Stimulated activated memory B cell treated with anti-CD40 and anti-IgM and Interleukin-4, amounts not matched to agents 10 μg/mL and 1 μg/mL and 100 μg/mL, for 72 hours (primary cell): ENCODE data around the gene KLHDC8A.

Experiments used
- ATAC-seq: fragments of 150-1000 bp; cut with Tn5 transposase; 2 replicates; pipeline ENCODE4 v1.10.0; 2021
- H3K27ac Mint-ChIP-seq: one replicate; pipeline ENCODE4 v1.8.0; 2022; ENCODE audit warnings: mild to moderate bottlenecking, mixed read lengths
- H3K27me3 Mint-ChIP-seq: one replicate; pipeline ENCODE4 v1.8.0; 2022; ENCODE audit warnings: mixed read lengths
- H3K36me3 Mint-ChIP-seq: one replicate; pipeline ENCODE4 v1.8.0; 2022; ENCODE audit warnings: mixed read lengths
- H3K4me1 Mint-ChIP-seq: one replicate; pipeline ENCODE4 v1.8.0; 2022; ENCODE audit warnings: mixed read lengths
- H3K4me3 Mint-ChIP-seq: one replicate; pipeline ENCODE4 v1.8.0; 2022; ENCODE audit warnings: mild to moderate bottlenecking, moderate library complexity, mixed read lengths
- H3K9me3 Mint-ChIP-seq: one replicate; pipeline ENCODE4 v1.8.0; 2022; ENCODE audit warnings: mixed read lengths

KLHDC8A gene

DNA sequence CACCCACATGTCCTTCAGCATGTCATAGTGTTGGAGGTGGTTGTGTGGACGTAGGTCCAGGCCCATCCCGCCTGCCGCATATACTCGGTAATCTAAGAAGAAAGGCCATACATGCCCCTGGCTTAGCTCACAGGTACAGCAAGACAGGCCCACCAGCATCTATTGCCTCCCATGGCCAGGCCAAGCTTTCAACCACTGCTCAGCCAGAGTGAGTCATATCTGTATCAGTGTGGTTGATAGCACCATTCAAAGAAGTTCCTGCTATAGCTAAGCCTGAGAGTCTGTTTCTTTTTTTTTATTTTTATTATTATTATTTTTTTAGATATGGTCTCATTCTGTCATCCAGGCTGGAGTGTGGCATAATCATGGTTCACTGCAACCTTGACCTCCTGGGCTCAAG is 17.0 kb downstream of the KLHDC8A start:
- no peak overlapping the region for H3K4me3 Mint-ChIP-seq
- H3K36me3 Mint-ChIP-seq, result no peaks in the 10 kb centered on the region
- no peaks in the 10 kb centered on the region for H3K9me3 Mint-ChIP-seq
- H3K27me3 Mint-ChIP-seq, result peaks cover 22% of the 10 kb centered on the region
- ATAC-seq, result peak; percentile 90
- H3K4me1 Mint-ChIP-seq, result peaks cover 48% of the 10 kb centered on the region
- no peak overlapping the region for H3K27ac Mint-ChIP-seq

DNA sequence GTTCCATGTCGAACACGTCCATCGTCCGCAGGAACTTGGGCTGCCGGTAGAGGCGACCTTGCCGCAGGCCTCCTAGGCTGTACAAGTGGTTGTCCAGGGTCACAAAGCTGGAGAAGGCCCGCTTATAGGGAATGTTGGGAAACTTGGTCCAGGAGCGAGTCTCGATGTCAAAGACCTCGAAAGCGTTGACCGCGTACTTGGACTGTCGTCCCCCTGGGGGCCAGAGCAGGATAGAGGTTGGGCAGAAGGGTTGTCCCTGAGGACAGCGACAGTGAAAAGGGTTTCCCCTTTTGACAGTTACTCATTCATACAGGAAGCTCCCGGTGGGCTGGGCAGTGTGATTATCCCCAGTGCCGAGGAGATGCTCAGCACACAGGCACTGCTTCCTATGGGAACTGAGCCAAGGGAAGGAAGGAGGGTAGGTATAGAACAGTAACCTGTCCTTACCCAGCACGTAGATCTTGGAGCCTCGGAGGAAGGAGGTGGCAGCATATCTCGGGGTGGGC is 17.5 kb downstream of the KLHDC8A start:
- Mint-ChIP-seq H3K4me3 (no peak overlapping the region), H3K4me1 (peaks cover 43% of the 10 kb centered on the region), H3K27me3 (peaks cover 17% of the 10 kb centered on the region), H3K27ac (no peak overlapping the region), H3K36me3 (no peaks in the 10 kb centered on the region), H3K9me3 (no peaks in the 10 kb centered on the region)
- peak; percentile 61 for ATAC-seq

DNA sequence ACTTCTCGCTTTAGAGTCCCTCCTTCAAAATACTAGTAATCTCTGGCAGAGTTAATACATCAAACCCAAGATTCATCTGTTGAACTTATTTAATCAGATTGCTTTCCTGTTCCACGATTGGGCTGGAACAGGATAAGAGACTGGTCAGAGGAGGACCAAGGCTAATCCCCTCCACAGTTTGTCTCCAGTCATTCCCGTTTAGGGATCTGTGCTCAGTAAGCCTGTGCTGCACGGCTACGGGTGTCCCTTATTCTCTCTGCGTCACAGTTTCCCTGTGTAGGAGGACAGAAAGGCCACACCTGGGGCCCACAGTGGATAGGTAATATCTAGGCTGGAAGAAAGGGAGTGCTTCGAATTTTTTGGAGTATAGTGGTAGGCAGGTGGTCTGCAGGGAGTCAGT is 18.7 kb downstream of the KLHDC8A start:
- Mint-ChIP-seq H3K27ac (no peak overlapping the region), H3K27me3 (peaks cover 10% of the 10 kb centered on the region), H3K9me3 (no peaks in the 10 kb centered on the region), H3K4me1 (peaks cover 36% of the 10 kb centered on the region), H3K4me3 (no peak overlapping the region), H3K36me3 (no peaks in the 10 kb centered on the region)
- ATAC-seq, result no peak

DNA sequence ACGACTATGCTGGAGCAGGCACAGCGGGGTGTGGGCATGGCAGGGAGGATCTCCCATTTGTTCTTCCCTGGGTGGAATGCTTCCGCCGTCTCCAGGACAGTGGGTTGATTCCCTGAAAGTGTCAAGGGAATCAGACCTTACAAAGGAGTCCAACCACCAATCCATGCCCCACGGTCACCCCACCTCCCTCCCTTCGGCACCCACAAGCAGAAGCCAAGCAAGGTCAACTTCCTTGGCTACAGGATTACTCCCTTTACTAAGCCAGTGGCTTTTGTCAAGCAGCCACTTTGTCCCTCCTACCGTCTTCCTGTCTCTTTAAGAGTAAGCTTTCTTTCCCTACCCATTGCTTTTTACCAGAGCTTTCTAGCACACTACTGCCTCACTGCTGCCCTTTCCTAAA is 19.2 kb downstream of the KLHDC8A start:
- Mint-ChIP-seq H3K27me3 (peaks cover 4% of the 10 kb centered on the region), H3K4me1 (peaks cover 30% of the 10 kb centered on the region), H3K9me3 (no peaks in the 10 kb centered on the region), H3K27ac (no peak overlapping the region), H3K36me3 (no peaks in the 10 kb centered on the region), H3K4me3 (no peak overlapping the region)
- ATAC-seq, result no peak

DNA sequence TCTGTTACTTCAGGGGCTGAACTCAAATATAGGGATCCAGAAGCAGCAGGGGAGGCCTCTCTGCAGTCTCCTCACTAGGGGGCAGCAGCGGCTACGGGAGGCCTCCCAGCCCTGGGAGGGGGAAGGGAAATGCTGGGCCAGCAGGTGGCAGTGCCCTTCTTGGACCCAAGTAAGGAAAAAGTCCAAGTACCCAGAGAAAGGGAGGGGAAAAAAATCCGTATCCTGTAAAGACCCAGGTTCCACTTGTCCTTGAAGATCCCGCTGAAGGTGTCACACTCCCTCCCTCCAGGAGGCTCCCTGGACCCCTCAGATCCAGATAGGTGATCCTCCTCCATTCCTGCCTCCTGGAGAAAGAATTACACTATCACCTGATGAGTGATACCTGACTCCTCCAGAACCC is 21.0 kb downstream of the KLHDC8A start:
- H3K36me3 Mint-ChIP-seq, result no peaks in the 10 kb centered on the region

DNA sequence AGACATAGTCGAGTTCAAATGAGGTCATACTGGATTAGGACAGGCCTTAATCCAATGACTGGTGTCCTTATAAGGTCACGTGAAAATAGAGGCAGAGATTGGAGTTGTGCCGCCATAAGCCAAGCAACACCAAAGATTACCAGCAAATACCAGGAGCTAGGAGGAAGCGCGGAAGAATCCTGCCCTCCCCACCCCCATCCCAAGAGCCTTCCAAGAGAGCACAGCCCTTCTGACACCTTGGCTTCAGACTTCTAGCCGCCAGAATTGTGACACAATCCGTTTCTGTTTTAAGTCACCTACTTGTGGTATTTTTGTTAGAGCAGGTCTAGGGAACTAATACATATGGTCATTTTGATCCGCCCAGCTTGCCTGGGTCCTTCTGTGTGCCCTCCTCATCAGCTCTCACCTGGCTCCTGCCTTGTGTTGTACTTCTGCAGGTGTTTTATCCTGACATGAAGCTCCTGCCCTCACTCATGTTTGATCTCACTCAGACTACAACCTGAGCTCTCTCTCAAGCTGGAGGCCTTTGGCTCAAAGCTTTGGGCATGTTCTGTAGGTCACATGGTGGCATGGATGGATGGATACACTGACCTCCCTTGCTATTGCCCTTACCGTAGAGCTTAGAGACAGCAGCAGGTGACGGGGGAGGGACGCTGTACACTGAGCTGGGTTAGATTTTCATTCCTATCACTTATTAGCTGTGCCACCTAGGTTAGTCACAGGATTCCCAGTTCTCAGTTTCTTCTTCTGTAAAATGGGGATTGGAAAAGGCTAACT is 24.5 kb downstream of the KLHDC8A start:
- Mint-ChIP-seq H3K27ac (no peak overlapping the region), H3K36me3 (no peaks in the 10 kb centered on the region), H3K9me3 (no peaks in the 10 kb centered on the region), H3K27me3 (no peaks in the 10 kb centered on the region), H3K4me1 (no peaks in the 10 kb centered on the region), H3K4me3 (no peak overlapping the region)
- no peak for ATAC-seq

More for the DNA sequence above, 21.0 kb downstream of the KLHDC8A start:
- no peaks in the 10 kb centered on the region for H3K9me3 Mint-ChIP-seq
- H3K27me3 Mint-ChIP-seq, result no peaks in the 10 kb centered on the region
- no peak overlapping the region for H3K27ac Mint-ChIP-seq
- peak; percentile 78 for ATAC-seq
- no peak overlapping the region for H3K4me3 Mint-ChIP-seq
- H3K4me1 Mint-ChIP-seq, result peaks cover 17% of the 10 kb centered on the region

GRCh38 chr1:205330150-205330549 is 26.6 kb downstream of the KLHDC8A start:
- no peak for ATAC-seq
- H3K27me3 Mint-ChIP-seq, result no peaks in the 10 kb centered on the region
- H3K9me3 Mint-ChIP-seq, result no peaks in the 10 kb centered on the region
- no peaks in the 10 kb centered on the region for H3K36me3 Mint-ChIP-seq
- H3K4me3 Mint-ChIP-seq, result no peak overlapping the region
- no peak overlapping the region for H3K27ac Mint-ChIP-seq
- peaks cover 7% of the 10 kb centered on the region for H3K4me1 Mint-ChIP-seq

DNA sequence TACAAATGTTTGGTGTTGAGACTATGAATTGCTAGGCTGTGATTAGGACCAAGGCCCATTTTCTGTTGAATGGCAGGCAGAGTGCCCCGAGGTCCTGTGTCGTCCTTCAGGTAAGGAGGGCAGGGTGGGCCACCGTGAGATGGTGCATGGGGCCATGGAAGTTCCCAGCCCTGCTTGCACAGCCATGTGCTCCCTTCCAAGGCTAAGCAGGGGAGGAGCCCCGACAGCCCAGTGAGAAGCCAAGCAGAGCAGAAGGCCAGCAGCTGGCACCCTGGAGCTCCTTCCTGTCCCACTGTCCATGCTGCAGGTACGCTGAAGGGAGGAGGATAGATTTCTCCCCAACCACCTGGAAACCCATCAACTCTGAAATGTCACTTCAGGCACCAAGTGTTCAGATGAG is 27.0 kb downstream of the KLHDC8A start:
- Mint-ChIP-seq H3K27me3 (no peaks in the 10 kb centered on the region), H3K4me1 (peaks cover 11% of the 10 kb centered on the region), H3K4me3 (no peak overlapping the region), H3K27ac (no peak overlapping the region), H3K36me3 (no peaks in the 10 kb centered on the region), H3K9me3 (no peaks in the 10 kb centered on the region)
- no peak for ATAC-seq

DNA sequence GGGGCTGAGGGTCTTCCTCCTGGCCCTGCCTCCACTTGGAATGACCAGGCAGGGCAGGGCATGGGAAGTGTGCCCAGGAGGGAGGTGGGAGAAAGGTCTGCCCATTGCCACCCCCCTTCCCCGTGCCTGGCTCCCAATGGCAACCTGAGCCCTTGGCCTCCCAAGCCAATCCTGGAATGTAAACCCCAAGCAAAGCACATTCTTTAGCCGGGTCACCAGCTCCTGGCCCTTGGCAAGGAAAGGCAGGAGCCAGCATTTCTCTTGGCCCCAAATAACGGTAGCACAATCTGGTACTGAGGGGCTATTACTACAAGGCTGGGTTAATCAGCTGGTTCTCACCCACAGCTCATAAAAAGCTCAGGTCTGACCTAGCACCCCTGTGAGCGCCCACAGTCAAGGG is 28.2 kb downstream of the KLHDC8A start:
- no peak overlapping the region for H3K4me3 Mint-ChIP-seq
- H3K27me3 Mint-ChIP-seq, result no peaks in the 10 kb centered on the region
- no peaks in the 10 kb centered on the region for H3K9me3 Mint-ChIP-seq
- H3K36me3 Mint-ChIP-seq, result no peaks in the 10 kb centered on the region
- H3K4me1 Mint-ChIP-seq, result peaks cover 20% of the 10 kb centered on the region
- ATAC-seq, result no peak
- H3K27ac Mint-ChIP-seq, result no peak overlapping the region

DNA sequence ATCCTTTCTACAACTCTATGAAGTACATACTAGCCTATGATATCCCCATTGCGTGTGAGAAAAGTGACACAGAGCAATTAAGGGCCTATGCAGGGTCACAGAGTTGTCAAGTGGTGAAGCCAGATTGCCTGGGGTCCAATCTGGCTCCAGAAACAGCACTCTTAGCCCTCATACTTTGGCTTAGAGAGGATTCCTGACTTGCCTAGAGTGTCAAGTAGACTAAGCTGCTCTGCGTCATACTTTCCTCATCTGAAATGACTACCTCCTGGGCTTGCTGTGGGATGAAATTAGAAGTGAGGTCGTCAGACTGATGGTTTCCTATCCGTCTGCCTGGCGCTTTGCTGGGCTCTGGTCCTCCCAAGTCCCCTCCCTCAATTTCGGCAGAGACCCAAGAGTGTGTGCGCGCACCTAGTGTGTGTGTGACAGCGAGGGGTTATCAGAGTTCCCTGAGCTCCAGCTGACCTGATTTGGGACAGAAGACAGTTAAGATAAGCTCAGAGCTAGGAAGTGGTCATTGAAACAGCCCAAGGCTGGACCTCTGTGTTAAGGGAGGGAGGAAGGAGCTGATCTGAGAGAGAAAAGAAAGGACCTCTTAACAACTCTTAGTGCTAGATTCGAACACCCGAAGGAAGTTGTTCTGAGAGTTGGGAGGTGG is 29.8 kb downstream of the KLHDC8A start:
- Mint-ChIP-seq H3K4me3 (no peak overlapping the region), H3K4me1 (peaks cover 26% of the 10 kb centered on the region), H3K36me3 (no peaks in the 10 kb centered on the region), H3K9me3 (no peaks in the 10 kb centered on the region), H3K27ac (no peak overlapping the region), H3K27me3 (no peaks in the 10 kb centered on the region)
- ATAC-seq, result no peak

DNA sequence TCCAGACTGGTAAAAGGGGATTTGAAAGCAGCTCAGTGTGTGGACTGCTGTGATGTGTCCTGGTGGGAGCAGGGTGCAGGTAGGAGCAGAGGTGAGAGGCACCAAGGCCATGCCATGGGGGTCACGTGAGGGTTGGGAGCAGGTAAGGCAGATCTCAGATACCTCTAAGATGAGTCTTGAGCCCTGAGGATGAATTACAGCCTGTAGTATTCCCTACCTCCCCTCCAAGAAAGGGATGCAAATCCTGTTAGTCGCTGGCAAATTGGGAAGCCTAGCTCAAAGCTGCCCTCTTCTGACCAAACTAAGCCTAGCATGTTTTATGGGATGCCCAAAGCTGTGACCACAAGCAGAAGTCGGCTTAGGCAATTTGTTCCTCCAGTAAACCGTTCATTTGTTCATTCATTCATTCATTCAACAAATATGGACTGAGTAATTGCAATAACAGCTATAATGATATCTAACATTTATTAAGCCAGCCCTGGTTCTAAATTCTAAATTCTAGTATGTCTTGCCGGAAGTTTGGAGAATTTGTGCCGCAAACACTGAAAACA is 31.3 kb downstream of the KLHDC8A start:
- ATAC-seq, result no peak
- Mint-ChIP-seq H3K9me3 (no peaks in the 10 kb centered on the region), H3K36me3 (peaks cover 12% of the 10 kb centered on the region), H3K27me3 (no peaks in the 10 kb centered on the region), H3K4me1 (peaks cover 36% of the 10 kb centered on the region), H3K4me3 (peak overlapping the region; percentile 24), H3K27ac (peak overlapping the region; percentile 36)

DNA sequence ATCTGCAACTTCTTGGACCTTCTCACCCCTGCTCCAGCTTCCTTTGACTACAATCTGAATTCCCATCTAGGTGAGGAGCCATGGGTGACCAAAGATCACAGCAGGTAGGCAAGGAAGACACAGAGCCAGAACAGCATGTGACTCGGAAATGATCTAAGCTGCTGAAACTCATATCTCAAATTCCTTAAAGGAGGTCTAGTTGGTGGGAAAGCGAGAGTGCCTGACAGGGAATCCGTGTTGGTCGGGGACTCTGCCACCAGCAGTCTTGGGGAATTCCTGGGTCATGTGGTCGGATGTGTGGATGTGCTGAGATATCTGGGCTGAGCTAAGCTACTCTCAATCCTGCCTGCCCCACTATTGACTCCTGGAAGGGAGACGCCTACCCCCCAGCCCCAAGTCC is 31.9 kb downstream of the KLHDC8A start:
- Mint-ChIP-seq H3K36me3 (peaks cover 17% of the 10 kb centered on the region), H3K4me3 (no peak overlapping the region), H3K4me1 (peaks cover 42% of the 10 kb centered on the region), H3K27me3 (no peaks in the 10 kb centered on the region), H3K27ac (peak overlapping the region; percentile 36), H3K9me3 (no peaks in the 10 kb centered on the region)
- ATAC-seq, result no peak

- H3K27me3 Mint-ChIP-seq, result no peaks in the 10 kb centered on the region
- no peak for ATAC-seq
- H3K4me3 Mint-ChIP-seq, result no peak overlapping the region
- H3K27ac Mint-ChIP-seq, result peak overlapping the region; percentile 31
- peaks cover 24% of the 10 kb centered on the region for H3K36me3 Mint-ChIP-seq
- H3K4me1 Mint-ChIP-seq, result peaks cover 52% of the 10 kb centered on the region
- H3K9me3 Mint-ChIP-seq, result no peaks in the 10 kb centered on the region
These were observed 32.9 kb downstream of the KLHDC8A start for GRCh38 chr1:205323794-205324193.

- H3K4me1 Mint-ChIP-seq, result peaks cover 71% of the 10 kb centered on the region
- no peak for ATAC-seq
- no peaks in the 10 kb centered on the region for H3K9me3 Mint-ChIP-seq
- peaks cover 29% of the 10 kb centered on the region for H3K36me3 Mint-ChIP-seq
- peak overlapping the region; percentile 96 for H3K4me3 Mint-ChIP-seq
- no peaks in the 10 kb centered on the region for H3K27me3 Mint-ChIP-seq
- peak overlapping the region; percentile 97 for H3K27ac Mint-ChIP-seq
These were observed 34.8 kb downstream of the KLHDC8A start for GRCh38 chr1:205321959-205322283.

DNA sequence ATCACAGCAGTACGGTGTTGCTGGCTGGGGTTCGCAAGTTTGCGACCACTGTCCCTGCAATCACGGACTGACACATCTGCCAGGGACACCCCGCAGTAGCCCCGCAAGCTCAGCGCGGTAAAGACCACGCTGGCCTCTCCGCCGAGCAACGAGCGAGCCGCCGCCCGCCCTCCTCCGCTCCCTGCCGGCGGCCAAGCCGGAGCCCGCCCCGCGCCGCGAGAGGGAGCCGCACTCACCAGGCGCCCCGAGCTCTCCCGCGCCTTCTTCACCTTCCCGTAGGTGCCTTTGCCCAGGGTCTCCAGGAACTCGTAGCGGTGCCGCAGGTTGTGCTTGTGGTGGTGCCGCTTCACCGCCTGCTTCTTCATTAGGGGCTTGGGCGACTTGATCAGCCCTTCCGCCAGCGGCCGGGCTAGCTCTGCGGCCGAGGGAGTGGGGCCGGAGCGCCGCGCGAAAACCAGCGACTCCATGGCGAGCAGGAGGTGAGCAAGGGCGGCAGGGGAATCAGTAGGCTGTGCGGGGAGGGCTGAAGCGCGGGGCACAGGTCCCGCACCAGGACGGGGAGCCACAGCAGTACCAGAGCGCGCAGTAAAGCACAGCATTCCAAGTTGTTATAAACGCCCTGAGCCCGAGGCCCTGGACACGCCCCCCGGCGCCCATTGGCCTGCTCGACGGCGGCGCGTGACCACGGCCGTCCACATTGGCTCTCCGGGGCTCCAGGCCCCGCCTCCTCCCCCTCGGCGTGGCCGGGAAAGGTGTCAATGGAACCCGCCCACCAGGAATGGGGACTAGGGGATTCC is 35.4 kb downstream of the KLHDC8A start, which contains the start of gene NUAK2:
Gene NUAK2 (minus strand): TSS at position 584 of the 797 bp plus-strand sequence. CDS start 117 bp downstream, at position 467.
- peak within 1 kb of the TSS; percentile 96 for H3K4me3 Mint-ChIP-seq
- no peaks in the 10 kb centered on the region for H3K9me3 Mint-ChIP-seq
- peaks cover 77% of the 10 kb centered on the region for H3K4me1 Mint-ChIP-seq
- peak within 1 kb of the TSS; percentile 97 for H3K27ac Mint-ChIP-seq
- no peaks in the 10 kb centered on the region for H3K27me3 Mint-ChIP-seq
- ATAC-seq, result peak; percentile 93
- peaks cover 29% of the 10 kb centered on the region for H3K36me3 Mint-ChIP-seq
